ENCODE data around the gene STRN3. TPM values are rescaled to one million over a fixed set of nuclear protein-coding genes. Genes with fewer than 3 reads are reported as not detected.

Gene STRN3
- total and polyA plus RNA-seq, 10 of the 15 experiments (the other 5 are each of a cell fraction or from before 2014, with no cell fraction given) = 7.8 to 27.9 (median 14.1) TPM

DNA sequence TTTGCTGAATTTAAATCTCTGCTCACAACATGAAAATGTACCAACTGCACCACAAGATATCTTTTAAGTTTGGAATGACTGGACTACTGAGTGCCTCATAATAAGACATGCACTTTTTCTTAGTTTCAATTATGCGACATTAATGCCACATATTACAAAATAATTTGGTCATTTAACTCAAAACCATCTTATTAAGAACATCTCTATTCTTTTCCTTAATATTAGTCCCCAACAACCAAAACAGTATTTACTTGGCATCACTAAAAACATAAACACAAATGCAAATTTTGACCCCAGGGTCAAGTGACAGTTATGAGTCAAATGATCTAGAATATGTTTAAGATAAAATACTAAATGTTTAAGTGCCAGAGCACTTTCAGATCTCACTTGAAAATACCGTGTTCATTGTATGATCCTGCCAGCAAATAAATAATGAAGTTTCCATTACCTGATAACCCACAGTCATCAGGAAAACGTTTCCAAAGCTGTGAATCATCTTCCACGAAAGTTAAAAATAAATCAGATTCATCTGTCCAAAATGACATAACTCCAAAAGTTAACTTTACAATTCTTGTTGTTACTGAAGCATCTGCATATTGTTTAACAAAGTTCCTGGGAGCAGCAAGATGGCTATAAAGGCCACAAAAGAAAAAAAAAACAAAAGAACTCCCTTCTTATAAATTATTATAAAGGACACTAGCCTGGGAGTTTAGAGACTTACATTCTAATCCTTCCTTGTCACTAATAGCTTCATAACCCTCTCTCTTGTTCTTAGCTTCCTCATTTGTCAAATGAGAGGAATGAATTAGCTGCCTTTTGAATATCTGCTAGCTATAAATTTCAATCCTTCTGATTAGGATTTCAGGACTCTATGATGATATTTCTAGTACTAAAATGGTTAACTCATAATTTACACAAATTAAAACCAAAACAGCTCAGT, 31.2 kb downstream of the STRN3 start (continued):
- TF ChIP-seq JUNB (IDR thresholded peaks at IDR 0.05) (peak; percentile 80), MTA2 (IDR thresholded peaks at IDR 0.05; ENCODE audit: low read depth) (peak; percentile 60), NR2C1 (IDR thresholded peaks at IDR 0.05) (peak; percentile 26; the same call in 1 of the 2 replicates), ZBTB33 (IDR thresholded peaks at IDR 0.05) (no peak), MEF2B (IDR thresholded peaks at IDR 0.05; ENCODE audit: partially characterized antibody, poor library complexity, severe bottlenecking) (no peak), IKZF2 (IDR thresholded peaks at IDR 0.05) (peak in 1 of 2 experiments; percentile 17; a peak in 1 of 4 replicates), POU2F2 (IDR thresholded peaks at IDR 0.05; ENCODE audit: borderline replicate concordance, low read depth, low read length) (peak; percentile 53; the same call in 1 of the 3 replicates), RELA (IDR thresholded peaks at IDR 0.05; ENCODE audit: borderline replicate concordance, partially characterized antibody) (no peak), JUND (IDR thresholded peaks at IDR 0.05; ENCODE audit: low read depth, low read length) (no peak), NFYA (IDR thresholded peaks at IDR 0.05; ENCODE audit: borderline replicate concordance, low read depth, low read length) (no peak), EP300 (IDR thresholded peaks at IDR 0.05; ENCODE audit: borderline replicate concordance in 1 of 2, control insufficient read depth in 1 of 2, low read depth in 2 of 2, low read length in 2 of 2) (peak; percentile 9 to 30; a peak in 2 of 4 replicates), BMI1 (IDR thresholded peaks at IDR 0.05; ENCODE audit: borderline replicate concordance) (peak; percentile 17; the same call in 1 of the 2 replicates), RELB (IDR thresholded peaks at IDR 0.05; ENCODE audit: low read depth) (no peak), ELK1 (IDR thresholded peaks at IDR 0.05; ENCODE audit: low read depth, low read length) (no peak), ZNF24 (IDR thresholded peaks at IDR 0.05) (0 out of 2 replicates have a peak, but pooled peaks have one; percentile 8), HDAC6 (IDR thresholded peaks at IDR 0.05; ENCODE audit: unreplicated experiment) (no peak)
- TF ChIP-seq, protein P1, sequence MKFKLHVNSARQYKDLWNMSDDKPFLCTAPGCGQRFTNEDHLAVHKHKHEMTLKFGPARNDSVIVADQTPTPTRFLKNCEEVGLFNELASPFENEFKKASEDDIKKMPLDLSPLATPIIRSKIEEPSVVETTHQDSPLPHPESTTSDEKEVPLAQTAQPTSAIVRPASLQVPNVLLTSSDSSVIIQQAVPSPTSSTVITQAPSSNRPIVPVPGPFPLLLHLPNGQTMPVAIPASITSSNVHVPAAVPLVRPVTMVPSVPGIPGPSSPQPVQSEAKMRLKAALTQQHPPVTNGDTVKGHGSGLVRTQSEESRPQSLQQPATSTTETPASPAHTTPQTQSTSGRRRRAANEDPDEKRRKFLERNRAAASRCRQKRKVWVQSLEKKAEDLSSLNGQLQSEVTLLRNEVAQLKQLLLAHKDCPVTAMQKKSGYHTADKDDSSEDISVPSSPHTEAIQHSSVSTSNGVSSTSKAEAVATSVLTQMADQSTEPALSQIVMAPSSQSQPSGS (IDR thresholded peaks at IDR 0.05; ENCODE audit: low read length) = peak; percentile 65
